Gastroesophageal sphincter (tissue), 4 donors: Measurements from ENCODE around the gene RAPGEF1. TPM values are rescaled to one million over a fixed set of nuclear protein-coding genes. Genes with fewer than 3 reads are reported as not detected.

Source experiments
- ATAC-seq: fragments of 150-250 bp; one replicate; pipeline ENCODE4 v1.9.1; 2016; ENCODE audit warnings: mild to moderate bottlenecking, moderate library complexity
- H3K27ac ChIP-seq, 4 donors: fragments of 200-600 bp; sonication (generic) in 3 of 4; 1 replicate in 3 of 4; 2 replicates in 1 of 4; pipeline ENCODE4 v1.5.1; 2016 to 2019
- H3K27me3 ChIP-seq: fragments of 200-600 bp; sonication (generic); one replicate; pipeline ENCODE4 v1.5.1; 2019
- H3K36me3 ChIP-seq, 2 donors: fragments of 200-600 bp; sonication (generic); one replicate each; pipeline ENCODE4 v1.5.1; 2019; ENCODE audit warnings: control low read depth in 1 of 2
- H3K4me1 ChIP-seq, 3 donors: fragments of 200-600 bp; sonication (generic); 1 replicate in 2 of 3; 2 replicates in 1 of 3; pipeline ENCODE4 v1.5.1; 2016 to 2019; ENCODE audit warnings: control low read depth in 2 of 3
- H3K4me3 ChIP-seq, 2 donors: fragments of 200-600 bp; sonication (generic); one replicate each; pipeline ENCODE4 v1.5.1; 2019; ENCODE audit warnings: mild to moderate bottlenecking in 1 of 2, moderate library complexity in 1 of 2
- H3K9me3 ChIP-seq, 3 donors: fragments of 200-600 bp; sonication (generic); one replicate each; pipeline ENCODE4 v1.5.1; 2017 to 2019; ENCODE audit warnings: control low read depth in 2 of 3
- CTCF ChIP-seq, 4 experiments: fragments of 200-600 bp in 2 of 4; fragments of 450-650 bp in 2 of 4; sonication (generic) in 1 of 4; IDR thresholded peaks; one replicate each; pipeline ENCODE4 v1.5.1; 2017 to 2019; ENCODE audit warnings: antibody characterized with exemption in 4 of 4, mild to moderate bottlenecking in 2 of 4, moderate library complexity in 2 of 4
- EP300 ChIP-seq: sonication (generic); formaldehyde crosslinking; IDR thresholded peaks from one replicate; pipeline ENCODE4 v1.6.1; 2017; ENCODE audit warnings: antibody characterized with exemption, mild to moderate bottlenecking
- POLR2A ChIP-seq, 2 donors: fragments of 450-650 bp; IDR thresholded peaks; one replicate each; pipeline ENCODE4 v1.6.1; 2017; ENCODE audit warnings: antibody characterized with exemption in 2 of 2, mild to moderate bottlenecking in 2 of 2, moderate library complexity in 1 of 2
- POLR2AphosphoS5 ChIP-seq: sonication (generic); formaldehyde crosslinking; IDR thresholded peaks from one replicate; pipeline ENCODE4 v1.6.1; 2017; ENCODE audit warnings: antibody characterized with exemption
- WGBS, 2 donors: methylation state at CpG; one replicate each; pipeline ENCODE4 v1.1.5; 2018; ENCODE audit warnings: low coverage in 1 of 2; 5-methylcytosine and 5-hydroxymethylcytosine counted together
- total RNA-seq, 4 donors: library from RNA; depleted of rRNA; stranded (reverse); fragments of >200 nt; gene quantifications; one replicate each; pipeline ENCODE4 v1.1.0, GENCODE V29; 2016

Gene RAPGEF1
- total RNA-seq, 4 donors from 2014 or later = 47.5 to 162 (median 77.6) TPM

- TF ChIP-seq CTCF (IDR thresholded peaks at IDR 0.05) (no peak), POLR2A (IDR thresholded peaks at IDR 0.05) (no peak), POLR2AphosphoS5 (no peak)
- peaks cover 0 to 14% (median 0%) of the 10 kb centered on the region in 3 donors for H3K4me1 ChIP-seq
- no peak overlapping the region for H3K27ac ChIP-seq
- WGBS, 2 donors = 97 to 100% methylated on average over 2 to 6 of the region's 16 CpGs
- peaks cover 0 to 82% of the 10 kb centered on the region in 2 donors for H3K36me3 ChIP-seq
- H3K9me3 ChIP-seq = no peaks in the 10 kb centered on the region
- ATAC-seq = no peak
- no peak overlapping the region for H3K4me3 ChIP-seq
- H3K27me3 ChIP-seq = no peaks in the 10 kb centered on the region
These were observed 150.7 kb downstream of the RAPGEF1 start for GRCh38 chr9:131589124-131589711.

GRCh38 chr9:131588396-131588795 is 151.5 kb downstream of the RAPGEF1 start:
- 100% methylated on average over 5 of the region's 9 CpGs; no CpG with 5 or more reads in 1 of the 2 donors for WGBS, 2 donors
- Histone ChIP-seq H3K4me1 (peaks cover 0 to 14% (median 0%) of the 10 kb centered on the region in 3 donors), H3K36me3 (peaks cover 0 to 82% of the 10 kb centered on the region in 2 donors), H3K4me3 (no peak overlapping the region), H3K27ac (no peak overlapping the region), H3K9me3 (no peaks in the 10 kb centered on the region), H3K27me3 (no peaks in the 10 kb centered on the region)
- TF ChIP-seq CTCF (IDR thresholded peaks at IDR 0.05) = no peak
- TF ChIP-seq EP300 = no peak
- TF ChIP-seq POLR2AphosphoS5 = no peak
- TF ChIP-seq POLR2A (IDR thresholded peaks at IDR 0.05) = no peak
- no peak for ATAC-seq

- no peak overlapping the region for H3K4me3 ChIP-seq
- H3K4me1 ChIP-seq = peaks cover 0 to 14% (median 0%) of the 10 kb centered on the region in 3 donors
- no peaks in the 10 kb centered on the region for H3K27me3 ChIP-seq
- H3K36me3 ChIP-seq = peaks cover 0 to 82% of the 10 kb centered on the region in 2 donors
- no peak for TF ChIP-seq CTCF (IDR thresholded peaks at IDR 0.05)
- no peak for TF ChIP-seq EP300
- no peak for TF ChIP-seq POLR2A (IDR thresholded peaks at IDR 0.05)
- TF ChIP-seq POLR2AphosphoS5 = no peak
- no peak for ATAC-seq
- H3K27ac ChIP-seq = no peak overlapping the region
- WGBS, 2 donors = no CpG with 5 or more reads among the region's 14 CpGs
- H3K9me3 ChIP-seq = no peaks in the 10 kb centered on the region
These were observed 152.0 kb downstream of the RAPGEF1 start for GRCh38 chr9:131587906-131588305.

- Histone ChIP-seq H3K9me3 (no peaks in the 10 kb centered on the region), H3K27ac (no peak overlapping the region), H3K27me3 (no peaks in the 10 kb centered on the region), H3K4me1 (peaks cover 0 to 14% (median 0%) of the 10 kb centered on the region in 3 donors), H3K36me3 (peaks cover 0 to 85% of the 10 kb centered on the region in 2 donors), H3K4me3 (no peak overlapping the region)
- TF ChIP-seq POLR2AphosphoS5 (no peak), CTCF (IDR thresholded peaks at IDR 0.05) (no peak), POLR2A (IDR thresholded peaks at IDR 0.05) (no peak), EP300 (no peak)
- whole genome bisulfite sequencing, 2 donors = 83% methylated on average over 7 of the region's 9 CpGs; no CpG with 5 or more reads in 1 of the 2 donors
- ATAC-seq = no peak
These were observed 152.5 kb downstream of the RAPGEF1 start for GRCh38 chr9:131587331-131587730.

- Histone ChIP-seq H3K27ac (no peak overlapping the region), H3K9me3 (no peaks in the 10 kb centered on the region), H3K27me3 (no peaks in the 10 kb centered on the region), H3K4me3 (no peak overlapping the region), H3K4me1 (no peaks in the 10 kb centered on the region), H3K36me3 (peaks cover 0 to 90% of the 10 kb centered on the region in 2 donors)
- WGBS, 2 donors = 69% methylated on average over 2 of the region's 8 CpGs; no CpG with 5 or more reads in 1 of the 2 donors
- no peak for ATAC-seq
- TF ChIP-seq EP300 = no peak
These were observed 154.5 kb downstream of the RAPGEF1 start for GRCh38 chr9:131585375-131585774.
